GM23248 (cell line): Measurements from ENCODE around the gene SFTPB.

ENCODE experiments used
- EZH2 ChIP-seq: fragments of 200-600 bp; sonication (generic); IDR thresholded peaks from 2 replicates; pipeline ENCODE4 v1.6.1; 2018; ENCODE audit warnings: antibody characterized with exemption, mild to moderate bottlenecking; ENCODE audit not compliant: insufficient read depth, poor library complexity, severe bottlenecking
- EZH2phosphoT487 ChIP-seq: fragments of 200-600 bp; sonication (generic); IDR thresholded peaks from 2 replicates; pipeline ENCODE4 v1.6.1; 2018; ENCODE audit warnings: antibody characterized with exemption, moderate library complexity, mild to moderate bottlenecking, low read depth; ENCODE audit not compliant: insufficient read depth

DNA sequence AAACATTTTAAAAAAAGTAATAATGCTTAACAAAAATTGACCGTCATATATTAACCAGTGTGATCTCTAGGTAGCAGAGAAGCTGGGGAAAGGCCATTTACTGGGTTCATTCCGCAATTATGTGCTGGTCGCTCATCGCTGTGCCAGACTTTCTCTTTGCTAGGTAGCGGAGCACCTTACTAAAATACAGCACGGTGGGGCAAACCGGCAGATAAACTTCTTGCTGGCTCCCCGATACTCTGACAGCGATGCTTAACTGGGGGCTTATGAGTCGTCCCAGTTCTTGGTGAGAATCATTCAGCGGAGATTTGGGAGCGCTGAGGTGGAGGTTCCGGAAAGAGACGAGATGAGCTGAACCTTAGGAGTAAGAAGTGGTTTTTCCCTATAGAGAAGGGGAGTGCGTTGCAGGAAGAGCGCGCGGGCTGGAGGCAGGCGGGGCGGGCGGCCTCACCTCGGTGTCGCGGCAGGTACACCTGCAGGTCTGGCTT, 56.7 kb downstream of the SFTPB start:
- TF ChIP-seq EZH2 = no peak
- no peak for TF ChIP-seq EZH2phosphoT487
